OCI-LY1 (cell line): Measurements from ENCODE around the gene VPS16.
A peak's percentile ranks its signal among the peaks of the same experiment; 100 is the strongest.

Experiments used
- H2AFZ ChIP-seq: fragments of 200-600 bp; sonication (generic), shearing (Covaris generic); 2 replicates; pipeline ENCODE4 v1.6.0; 2014; ENCODE audit warnings: antibody characterized with exemption, mild to moderate bottlenecking, low read length
- H3F3A ChIP-seq: fragments of 200-600 bp; sonication (generic), shearing (Covaris generic); 2 replicates; pipeline ENCODE4 v1.6.0; 2014; ENCODE audit warnings: mild to moderate bottlenecking, antibody characterized with exemption, low read length, moderate library complexity; ENCODE audit not compliant: insufficient read depth
- H3K27ac ChIP-seq: fragments of 200-600 bp; sonication (generic); 2 replicates; pipeline ENCODE4 v1.5.1; 2014; ENCODE audit warnings: low read length, mixed run types, mild to moderate bottlenecking, low read depth; ENCODE audit not compliant: poor library complexity, severe bottlenecking
- H3K27me3 ChIP-seq: fragments of 200-600 bp; sonication (generic); 2 replicates; pipeline ENCODE4 v1.6.0; 2014; ENCODE audit warnings: antibody characterized with exemption, mild to moderate bottlenecking, low read length, moderate library complexity; ENCODE audit not compliant: insufficient read depth
- H3K36me3 ChIP-seq: fragments of 200-600 bp; sonication (generic); 2 replicates; pipeline ENCODE4 v1.6.1; 2014; ENCODE audit warnings: mild to moderate bottlenecking, antibody characterized with exemption, low read length, moderate library complexity, mixed read lengths; ENCODE audit not compliant: insufficient read depth
- H3K4me1 ChIP-seq: fragments of 200-600 bp; sonication (generic); 2 replicates; pipeline ENCODE4 v1.5.1; 2014; ENCODE audit warnings: mild to moderate bottlenecking, low read length, moderate library complexity; ENCODE audit not compliant: insufficient read depth, severe bottlenecking
- H3K4me2 ChIP-seq: fragments of 200-600 bp; sonication (generic), shearing (Covaris generic); 2 replicates; pipeline ENCODE4 v1.6.1; 2014; ENCODE audit warnings: low read length
- H3K4me3 ChIP-seq: fragments of 200-600 bp; sonication (generic); 2 replicates; pipeline ENCODE4 v1.5.1; 2014; ENCODE audit warnings: low read length, low read depth, mild to moderate bottlenecking, mixed read lengths; ENCODE audit not compliant: poor library complexity, severe bottlenecking
- H3K79me2 ChIP-seq: fragments of 200-600 bp; shearing (Covaris generic); 2 replicates; pipeline ENCODE4 v1.6.1; 2016; ENCODE audit warnings: mixed run types, low read length, mixed read lengths; ENCODE audit not compliant: insufficient read depth
- H3K9ac ChIP-seq: fragments of 200-600 bp; sonication (generic), shearing (Covaris generic); 2 replicates; pipeline ENCODE4 v1.6.1; 2014; ENCODE audit warnings: mild to moderate bottlenecking, low read length, mixed read lengths
- H3K9me2 ChIP-seq: fragments of 200-600 bp; sonication (generic), shearing (Covaris generic); 2 replicates; pipeline ENCODE4 v1.6.1; 2014; ENCODE audit warnings: low read depth, mild to moderate bottlenecking, low read length, mixed read lengths
- H3K9me3 ChIP-seq: fragments of 200-600 bp; shearing (Covaris generic); 2 replicates; pipeline ENCODE4 v1.6.1; 2014; ENCODE audit warnings: low read length, mixed read lengths
- H4K20me1 ChIP-seq: fragments of 200-600 bp; sonication (generic), shearing (Covaris generic); 2 replicates; pipeline ENCODE4 v1.6.0; 2016; ENCODE audit warnings: mild to moderate bottlenecking, low read length; ENCODE audit not compliant: insufficient read depth
- CTCF ChIP-seq: fragments of 200-600 bp; sonication (generic), shearing (Covaris generic); IDR thresholded peaks from 2 replicates; pipeline ENCODE4 v1.5.1; 2017; ENCODE audit warnings: mild to moderate bottlenecking, antibody characterized with exemption, low read length, moderate library complexity, mixed read lengths
- EZH2 ChIP-seq: fragments of 200-600 bp; sonication (generic), shearing (Covaris generic); IDR thresholded peaks from 2 replicates; pipeline ENCODE4 v1.8.0; 2017; ENCODE audit warnings: borderline replicate concordance, mixed run types, mild to moderate bottlenecking, antibody characterized with exemption, low read length, moderate library complexity, mixed read lengths

Gene VPS16

DNA sequence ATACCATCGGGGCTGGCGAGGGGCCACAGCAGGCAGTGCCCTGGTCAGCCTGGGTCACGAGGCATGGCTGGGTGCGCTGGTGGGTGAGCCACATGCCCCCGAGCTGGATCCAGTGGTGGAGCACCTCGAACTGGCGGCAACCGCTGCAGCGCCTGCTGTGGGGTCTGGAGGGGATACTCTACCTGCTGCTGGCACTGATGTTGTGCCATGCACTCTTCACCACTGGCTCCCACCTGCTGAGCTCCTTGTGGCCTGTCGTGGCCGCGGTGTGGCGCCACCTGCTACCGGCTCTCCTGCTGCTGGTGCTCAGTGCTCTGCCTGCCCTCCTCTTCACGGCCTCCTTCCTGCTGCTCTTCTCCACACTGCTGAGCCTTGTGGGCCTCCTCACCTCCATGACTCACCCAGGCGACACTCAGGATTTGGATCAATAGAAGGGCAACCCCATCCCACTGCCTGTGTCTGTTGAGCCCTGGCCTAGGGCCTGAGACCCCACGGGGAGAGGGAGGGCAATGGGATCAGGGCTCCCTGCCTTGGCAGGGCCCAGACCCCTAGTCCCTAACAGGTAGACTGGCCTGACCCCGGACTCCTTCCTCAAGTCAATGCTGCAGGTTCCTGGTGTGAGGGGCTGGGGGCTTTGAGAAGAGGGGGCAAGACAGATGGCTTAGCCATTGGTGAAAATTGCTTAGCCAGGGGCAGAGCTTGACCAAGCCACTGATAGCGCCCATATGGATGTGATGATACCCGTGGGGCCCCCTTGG is 23.8 kb upstream of the VPS16 start:
- Histone ChIP-seq H4K20me1 (no peaks in the 10 kb centered on the region), H3K9me3 (no peaks in the 10 kb centered on the region), H3K27ac (no peak overlapping the region), H3K79me2 (no peaks in the 10 kb centered on the region), H3K36me3 (no peaks in the 10 kb centered on the region), H3K9ac (no peak overlapping the region), H3K9me2 (no peaks in the 10 kb centered on the region), H2AFZ (no peak overlapping the region), H3K4me3 (no peak overlapping the region), H3K4me1 (no peaks in the 10 kb centered on the region), H3F3A (no peaks in the 10 kb centered on the region), H3K4me2 (no peak overlapping the region), H3K27me3 (0 out of 2 replicates have a peak, but pooled peaks cover 4% of the 10 kb centered on the region)
- TF ChIP-seq CTCF (peak; percentile 51), EZH2 (no peak)

GRCh38 chr20:2817341-2817726 is 23.2 kb upstream of the VPS16 start:
- H4K20me1 ChIP-seq, result no peaks in the 10 kb centered on the region
- 0 out of 2 replicates have a peak, but pooled peaks cover 4% of the 10 kb centered on the region for H3K27me3 ChIP-seq
- H2AFZ ChIP-seq, result no peak overlapping the region
- no peaks in the 10 kb centered on the region for H3F3A ChIP-seq
- no peak overlapping the region for H3K4me2 ChIP-seq
- H3K9me3 ChIP-seq, result no peaks in the 10 kb centered on the region
- H3K4me1 ChIP-seq, result no peaks in the 10 kb centered on the region
- no peak overlapping the region for H3K9ac ChIP-seq
- no peak overlapping the region for H3K4me3 ChIP-seq
- H3K27ac ChIP-seq, result no peak overlapping the region
- H3K9me2 ChIP-seq, result no peaks in the 10 kb centered on the region
- TF ChIP-seq EZH2 (no peak), CTCF (no peak)
- no peaks in the 10 kb centered on the region for H3K79me2 ChIP-seq
- H3K36me3 ChIP-seq, result no peaks in the 10 kb centered on the region

- Histone ChIP-seq H3K27ac (no peak overlapping the region), H2AFZ (no peak overlapping the region), H3K4me1 (no peaks in the 10 kb centered on the region), H3K27me3 (0 out of 2 replicates have a peak, but pooled peaks cover 4% of the 10 kb centered on the region), H3K79me2 (no peaks in the 10 kb centered on the region), H3K4me3 (no peak overlapping the region), H3K4me2 (no peak overlapping the region), H3F3A (no peaks in the 10 kb centered on the region), H4K20me1 (no peaks in the 10 kb centered on the region), H3K9ac (no peak overlapping the region), H3K9me3 (no peaks in the 10 kb centered on the region), H3K9me2 (no peaks in the 10 kb centered on the region), H3K36me3 (no peaks in the 10 kb centered on the region)
- TF ChIP-seq CTCF (no peak), EZH2 (no peak)
These were observed 22.5 kb upstream of the VPS16 start for GRCh38 chr20:2817891-2818595.
